Midbrain (tissue), 1 donor: ENCODE measurements around the gene CEP89.
"Not testable (repeated sequence)": the region's sequence is repeated elsewhere in the genome, so short reads cannot be mapped to it uniquely, and the experiment has no call there.

Experiments
- DNase-seq: peaks from one replicate; lab custom pipeline; 2025; lab: John Stamatoyannopoulos, UW

CEP89 gene

GRCh38 chr19:32891609-32892008 lies 80.1 kb downstream of the CEP89 start:
- no peak for DNase-seq

GRCh38 chr19:32890841-32891240 lies 80.9 kb downstream of the CEP89 start:
- DNase-seq = no peak

GRCh38 chr19:32890326-32890725 lies 81.4 kb downstream of the CEP89 start:
- no peak for DNase-seq

GRCh38 chr19:32889137-32889934 lies 82.4 kb downstream of the CEP89 start:
- DNase-seq = no peak

GRCh38 chr19:32887572-32888215 lies 84.1 kb downstream of the CEP89 start:
- no peak for DNase-seq

GRCh38 chr19:32886241-32886640 lies 85.5 kb downstream of the CEP89 start:
- no peak for DNase-seq

- DNase-seq = not testable (repeated sequence)
Observed at GRCh38 chr19:32885255-32885654, 86.5 kb downstream of the CEP89 start.

- no peak for DNase-seq
Observed at GRCh38 chr19:32881766-32882165, 90.0 kb downstream of the CEP89 start.

GRCh38 chr19:32880622-32881021 lies 91.1 kb downstream of the CEP89 start:
- no peak for DNase-seq

GRCh38 chr19:32879741-32880140 lies 92.0 kb downstream of the CEP89 start:
- no peak for DNase-seq

- DNase-seq = no peak
Observed at GRCh38 chr19:32878988-32879387, 92.8 kb downstream of the CEP89 start.

- no peak for DNase-seq
Observed at GRCh38 chr19:32877977-32878745, 93.6 kb downstream of the CEP89 start.

GRCh38 chr19:32877323-32877912 lies 94.3 kb downstream of the CEP89 start:
- no peak for DNase-seq

- DNase-seq = no peak
Observed at GRCh38 chr19:32876919-32877285, 94.9 kb downstream of the CEP89 start.

GRCh38 chr19:32876236-32876918 lies 95.4 kb downstream of the CEP89 start:
- no peak for DNase-seq

GRCh38 chr19:32875428-32875827 lies 96.3 kb downstream of the CEP89 start:
- DNase-seq = no peak

- DNase-seq = no peak
Observed at GRCh38 chr19:32874605-32875004, 97.2 kb downstream of the CEP89 start.

GRCh38 chr19:32873247-32873959 lies 98.4 kb downstream of the CEP89 start:
- DNase-seq = no peak

- no peak for DNase-seq
Observed at GRCh38 chr19:32872391-32872790, 99.4 kb downstream of the CEP89 start.

GRCh38 chr19:32870981-32871451 lies 100.7 kb downstream of the CEP89 start:
- no peak for DNase-seq

GRCh38 chr19:32869966-32870573 lies 101.7 kb downstream of the CEP89 start:
- no peak for DNase-seq
